ENCODE results near the gene DCAF15.

DCAF15 gene

DNA sequence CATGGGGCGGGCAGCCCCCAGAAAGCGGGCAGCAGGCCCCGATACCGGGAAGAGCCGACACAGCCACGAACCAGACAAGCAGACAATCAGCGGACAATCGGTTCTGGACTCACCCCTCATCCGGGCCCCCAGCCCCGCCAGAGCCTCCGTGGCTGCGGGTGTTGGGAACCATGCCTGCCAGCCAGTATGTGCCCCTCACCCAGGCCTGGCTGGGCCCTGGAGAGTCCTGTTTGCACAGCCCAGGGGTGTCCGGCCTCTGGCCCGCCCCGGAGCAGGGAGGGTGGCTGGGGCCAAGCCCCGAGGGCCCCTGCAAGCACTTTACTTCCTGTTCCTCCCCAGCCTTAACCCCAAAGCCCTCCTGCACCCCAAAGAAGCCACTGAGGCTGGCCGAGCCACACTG, 21.9 kb upstream of the DCAF15 start:
- Histone ChIP-seq H3K27me3 (ENCODE audit: control insufficient read depth, insufficient read depth, low read length) (no peaks in the 10 kb centered on the region), H3K9ac (ENCODE audit: low read length) (no peak overlapping the region), H3K4me1 (ENCODE audit: control insufficient read depth, insufficient read depth, low read length) (peaks cover 4% of the 10 kb centered on the region), H3K36me3 (ENCODE audit: control insufficient read depth, insufficient read depth, low read length) (peaks cover 36% of the 10 kb centered on the region), H3K27ac (ENCODE audit: low read depth, low read length) (no peak overlapping the region), H3K9me3 (ENCODE audit: control insufficient read depth, insufficient read depth, low read depth, low read length) (no peaks in the 10 kb centered on the region), H3K4me3 (ENCODE audit: low read depth, low read length) (no peak overlapping the region)

DNA sequence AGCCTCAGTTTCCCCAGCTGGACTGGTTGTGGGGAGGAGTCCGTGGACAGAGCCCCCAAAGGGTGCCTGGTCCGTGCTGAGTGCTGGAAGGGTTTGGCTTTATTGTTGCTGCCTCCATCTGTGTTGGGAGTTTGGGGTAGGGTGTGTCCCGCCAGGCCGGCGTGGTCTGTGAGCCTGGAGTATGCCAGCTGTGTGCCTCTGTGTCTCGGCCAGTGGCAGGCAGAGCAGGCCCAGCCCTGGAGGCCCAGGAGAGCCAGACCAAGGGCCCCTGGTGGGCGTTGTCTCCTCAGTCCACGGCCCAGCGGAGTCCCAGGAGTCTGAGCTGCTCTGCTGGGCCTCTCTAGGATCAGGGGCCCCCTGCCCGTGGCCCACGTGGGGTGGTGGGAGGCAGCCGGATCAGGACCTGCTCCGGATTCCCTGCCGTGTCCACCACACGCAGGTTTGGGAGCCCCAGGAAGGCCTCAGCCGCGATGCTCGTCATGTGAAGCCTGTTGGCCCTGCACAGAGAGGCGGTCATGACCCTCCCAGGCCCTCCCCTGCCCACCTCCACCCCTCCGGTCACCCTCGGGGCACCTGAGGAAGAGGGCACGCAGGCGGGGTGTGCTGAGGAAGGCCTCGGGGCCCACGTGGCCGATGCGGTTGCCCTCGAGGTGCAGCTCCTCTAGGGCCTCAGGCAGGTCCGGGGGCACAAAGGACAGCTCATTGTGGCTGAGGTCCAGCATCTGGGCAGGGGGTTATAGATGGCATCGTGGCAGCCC, 20.7 kb upstream of the DCAF15 start:
- no peak overlapping the region for H3K27ac ChIP-seq (ENCODE audit: low read depth, low read length)

DNA sequence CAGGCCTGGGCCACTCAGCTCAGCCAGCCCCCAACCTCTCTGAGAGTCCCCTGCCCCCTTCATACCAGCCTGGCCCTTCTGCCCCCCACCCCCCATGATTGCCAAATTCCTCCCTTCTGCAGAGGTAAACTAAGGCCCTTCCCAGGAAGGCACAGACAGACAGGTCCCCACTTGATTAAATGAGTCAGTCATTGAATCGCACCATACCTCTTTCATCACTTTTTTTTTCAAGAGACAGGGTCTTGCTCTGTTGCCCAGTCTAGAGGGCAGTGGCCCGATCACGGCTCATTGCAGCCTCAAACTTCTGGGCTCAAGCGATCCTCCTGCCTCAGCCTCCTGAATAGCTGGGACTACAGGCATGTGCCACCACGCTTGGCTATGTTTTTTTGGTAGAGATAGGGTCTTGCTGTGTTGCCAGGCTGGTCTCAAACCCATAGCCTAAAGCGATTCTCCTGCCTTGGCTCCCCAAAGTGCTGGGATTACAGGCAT, 20.1 kb upstream of the DCAF15 start:
- Histone ChIP-seq H3K27ac (ENCODE audit: low read depth, low read length) (no peak overlapping the region), H3K9me3 (ENCODE audit: control insufficient read depth, insufficient read depth, low read depth, low read length) (no peaks in the 10 kb centered on the region), H3K36me3 (ENCODE audit: control insufficient read depth, insufficient read depth, low read length) (peaks cover 22% of the 10 kb centered on the region), H3K27me3 (ENCODE audit: control insufficient read depth, insufficient read depth, low read length) (no peaks in the 10 kb centered on the region), H3K9ac (ENCODE audit: low read length) (no peak overlapping the region), H3K4me3 (ENCODE audit: low read depth, low read length) (no peak overlapping the region), H3K4me1 (ENCODE audit: control insufficient read depth, insufficient read depth, low read length) (peaks cover 14% of the 10 kb centered on the region)

More for the DNA sequence above, 20.7 kb upstream of the DCAF15 start:
- H3K4me3 ChIP-seq (ENCODE audit: low read depth, low read length): no peak overlapping the region
- H3K36me3 ChIP-seq (ENCODE audit: control insufficient read depth, insufficient read depth, low read length): peaks cover 29% of the 10 kb centered on the region
- H3K9me3 ChIP-seq (ENCODE audit: control insufficient read depth, insufficient read depth, low read depth, low read length): no peaks in the 10 kb centered on the region
- no peaks in the 10 kb centered on the region for H3K27me3 ChIP-seq (ENCODE audit: control insufficient read depth, insufficient read depth, low read length)
- H3K4me1 ChIP-seq (ENCODE audit: control insufficient read depth, insufficient read depth, low read length): peaks cover 14% of the 10 kb centered on the region
- H3K9ac ChIP-seq (ENCODE audit: low read length): no peak overlapping the region

DNA sequence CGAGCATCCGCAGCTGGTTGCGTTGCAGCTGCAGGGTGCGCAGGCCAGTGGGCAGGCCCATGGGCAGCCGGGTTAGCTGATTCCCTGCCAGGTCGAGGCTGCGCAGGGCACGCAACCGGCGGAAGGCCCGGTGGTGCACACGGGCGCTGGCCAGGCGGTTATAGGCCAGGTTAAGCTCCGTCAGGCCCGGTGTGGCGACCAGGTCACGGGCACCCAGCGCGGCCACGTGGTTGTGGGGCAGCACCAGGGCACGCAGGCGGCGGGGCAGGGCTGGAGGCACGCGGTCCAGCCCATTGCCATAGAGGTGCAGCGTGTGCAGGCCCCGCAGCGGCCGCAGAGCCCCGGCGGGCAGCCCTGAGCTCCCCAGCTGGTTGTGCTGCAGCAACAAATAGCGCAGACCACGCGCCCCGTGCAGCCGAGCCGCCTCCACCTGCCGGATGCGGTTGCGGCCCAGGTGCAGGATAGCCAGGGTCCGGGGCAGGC, 19.4 kb upstream of the DCAF15 start:
- Histone ChIP-seq H3K36me3 (ENCODE audit: control insufficient read depth, insufficient read depth, low read length) (peaks cover 18% of the 10 kb centered on the region), H3K27me3 (ENCODE audit: control insufficient read depth, insufficient read depth, low read length) (peaks cover 3% of the 10 kb centered on the region; the same call in 1 of the 2 replicates), H3K9ac (ENCODE audit: low read length) (no peak overlapping the region), H3K27ac (ENCODE audit: low read depth, low read length) (no peak overlapping the region), H3K4me3 (ENCODE audit: low read depth, low read length) (no peak overlapping the region), H3K4me1 (ENCODE audit: control insufficient read depth, insufficient read depth, low read length) (peaks cover 19% of the 10 kb centered on the region), H3K9me3 (ENCODE audit: control insufficient read depth, insufficient read depth, low read depth, low read length) (no peaks in the 10 kb centered on the region)

DNA sequence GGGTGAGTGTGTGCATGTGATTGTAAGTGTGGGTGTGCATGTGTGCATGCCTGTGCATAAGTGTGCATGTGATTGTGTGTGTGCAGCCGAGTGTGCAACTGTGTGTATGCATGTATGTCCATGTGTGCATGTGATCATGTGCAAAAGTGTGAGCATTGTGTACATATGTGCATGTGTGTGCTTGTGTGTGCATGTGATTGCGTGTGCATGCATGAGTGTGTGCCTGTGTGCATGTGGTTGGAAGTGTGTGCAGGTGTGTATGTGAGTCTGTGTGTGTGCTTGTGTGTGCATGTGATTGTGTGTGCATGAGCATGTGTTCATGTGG, 17.6 kb upstream of the DCAF15 start:
- peaks cover 3% of the 10 kb centered on the region; the same call in 1 of the 2 replicates for H3K27me3 ChIP-seq (ENCODE audit: control insufficient read depth, insufficient read depth, low read length)
- peaks cover 9% of the 10 kb centered on the region for H3K36me3 ChIP-seq (ENCODE audit: control insufficient read depth, insufficient read depth, low read length)
- no peak overlapping the region for H3K4me3 ChIP-seq (ENCODE audit: low read depth, low read length)

DNA sequence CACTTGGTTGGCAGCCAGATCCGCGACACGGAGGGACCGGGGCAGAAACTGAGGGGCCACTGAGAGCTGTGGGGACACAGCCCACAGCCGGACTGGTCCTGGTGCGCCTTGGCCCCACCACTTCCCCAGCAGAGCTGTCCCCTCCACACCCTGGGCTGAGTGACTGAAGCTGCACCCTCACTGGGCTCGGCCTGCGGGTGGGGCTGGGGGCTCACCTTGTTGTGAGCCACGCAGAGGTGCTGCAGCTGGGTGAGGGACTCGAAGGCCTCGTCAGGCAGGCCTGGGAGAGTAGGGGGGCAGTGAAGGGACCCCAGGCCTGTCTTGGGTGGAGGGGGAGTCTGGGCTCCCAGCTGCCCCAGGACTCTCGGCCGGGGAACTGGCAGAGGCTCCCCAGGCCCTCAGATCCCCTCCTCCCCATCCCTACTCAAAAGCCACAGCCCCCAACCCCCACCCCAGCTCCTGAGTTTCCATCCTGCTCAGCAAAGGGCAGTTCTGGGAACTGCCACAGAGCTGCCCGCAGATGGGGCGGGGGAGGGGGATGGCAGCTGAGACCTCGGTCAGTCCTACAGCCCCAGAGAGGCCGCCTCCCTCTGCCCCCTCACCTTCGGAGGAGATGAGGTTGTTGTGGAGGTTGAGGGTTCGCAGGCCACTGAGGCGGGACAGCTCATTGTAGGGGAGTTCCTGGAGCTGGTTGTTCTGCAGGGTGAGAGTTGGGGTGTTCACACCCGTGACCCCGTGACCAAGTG, 16.4 kb upstream of the DCAF15 start:
- Histone ChIP-seq H3K27ac (ENCODE audit: low read depth, low read length) (no peak overlapping the region), H3K4me3 (ENCODE audit: low read depth, low read length) (no peak overlapping the region), H3K9me3 (ENCODE audit: control insufficient read depth, insufficient read depth, low read depth, low read length) (no peaks in the 10 kb centered on the region), H3K9ac (ENCODE audit: low read length) (no peak overlapping the region), H3K36me3 (ENCODE audit: control insufficient read depth, insufficient read depth, low read length) (peaks cover 5% of the 10 kb centered on the region; the same call in 1 of the 2 replicates), H3K27me3 (ENCODE audit: control insufficient read depth, insufficient read depth, low read length) (peaks cover 3% of the 10 kb centered on the region; the same call in 1 of the 2 replicates), H3K4me1 (ENCODE audit: control insufficient read depth, insufficient read depth, low read length) (peaks cover 19% of the 10 kb centered on the region)

More for the DNA sequence above, 17.6 kb upstream of the DCAF15 start:
- Histone ChIP-seq H3K9me3 (ENCODE audit: control insufficient read depth, insufficient read depth, low read depth, low read length) (no peaks in the 10 kb centered on the region), H3K4me1 (ENCODE audit: control insufficient read depth, insufficient read depth, low read length) (peaks cover 19% of the 10 kb centered on the region), H3K27ac (ENCODE audit: low read depth, low read length) (no peak overlapping the region), H3K9ac (ENCODE audit: low read length) (no peak overlapping the region)

DNA sequence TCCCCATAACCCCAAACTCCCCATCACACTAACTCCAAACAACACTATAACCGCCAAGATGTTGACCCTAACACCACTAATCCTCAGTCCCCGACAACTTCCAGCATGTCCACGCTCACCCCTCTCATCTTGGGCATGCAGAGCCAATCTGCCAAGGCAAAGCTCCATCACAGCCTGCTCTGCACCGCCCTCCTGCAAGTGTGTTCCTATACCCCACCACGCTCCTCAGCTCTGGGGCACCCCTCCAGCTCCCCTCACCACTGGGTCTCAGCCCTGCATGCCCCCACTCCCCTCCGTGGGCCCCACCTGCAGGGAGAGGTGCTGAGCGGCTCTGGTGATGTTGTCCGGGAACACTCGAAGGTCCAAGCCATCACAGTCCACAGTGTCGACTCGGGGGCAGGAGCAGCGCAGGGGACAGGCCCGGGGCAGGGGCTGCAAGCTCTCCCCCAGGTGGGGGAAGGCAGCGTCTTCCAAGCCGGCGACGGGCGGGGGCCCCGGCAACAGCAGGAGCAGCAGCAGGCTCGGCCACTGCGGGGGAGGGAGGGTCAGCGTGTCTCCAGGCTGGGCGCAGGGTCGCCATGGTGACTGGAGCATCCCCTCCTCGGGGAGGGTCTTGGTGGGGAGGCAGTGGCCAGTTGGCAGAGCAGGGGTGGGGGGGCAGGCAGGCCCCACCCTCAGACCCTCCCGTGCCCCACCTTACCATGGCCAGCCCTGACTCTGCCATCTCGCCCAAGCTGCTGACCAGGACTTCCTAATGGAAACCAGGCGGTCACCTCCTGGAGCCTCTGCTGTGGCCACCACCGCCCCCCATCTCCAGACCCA, 14.6 kb upstream of the DCAF15 start:
- H3K4me1 ChIP-seq (ENCODE audit: control insufficient read depth, insufficient read depth, low read length): peaks cover 19% of the 10 kb centered on the region
- H3K27ac ChIP-seq (ENCODE audit: low read depth, low read length): no peak overlapping the region
- H3K9me3 ChIP-seq (ENCODE audit: control insufficient read depth, insufficient read depth, low read depth, low read length): peaks cover 3% of the 10 kb centered on the region; the same call in 1 of the 2 replicates
- no peak overlapping the region for H3K9ac ChIP-seq (ENCODE audit: low read length)
- peaks cover 3% of the 10 kb centered on the region; the same call in 1 of the 2 replicates for H3K27me3 ChIP-seq (ENCODE audit: control insufficient read depth, insufficient read depth, low read length)
- no peaks in the 10 kb centered on the region for H3K36me3 ChIP-seq (ENCODE audit: control insufficient read depth, insufficient read depth, low read length)
- peak overlapping the region; percentile 14; the same call in 1 of the 2 replicates for H3K4me3 ChIP-seq (ENCODE audit: low read depth, low read length)

DNA sequence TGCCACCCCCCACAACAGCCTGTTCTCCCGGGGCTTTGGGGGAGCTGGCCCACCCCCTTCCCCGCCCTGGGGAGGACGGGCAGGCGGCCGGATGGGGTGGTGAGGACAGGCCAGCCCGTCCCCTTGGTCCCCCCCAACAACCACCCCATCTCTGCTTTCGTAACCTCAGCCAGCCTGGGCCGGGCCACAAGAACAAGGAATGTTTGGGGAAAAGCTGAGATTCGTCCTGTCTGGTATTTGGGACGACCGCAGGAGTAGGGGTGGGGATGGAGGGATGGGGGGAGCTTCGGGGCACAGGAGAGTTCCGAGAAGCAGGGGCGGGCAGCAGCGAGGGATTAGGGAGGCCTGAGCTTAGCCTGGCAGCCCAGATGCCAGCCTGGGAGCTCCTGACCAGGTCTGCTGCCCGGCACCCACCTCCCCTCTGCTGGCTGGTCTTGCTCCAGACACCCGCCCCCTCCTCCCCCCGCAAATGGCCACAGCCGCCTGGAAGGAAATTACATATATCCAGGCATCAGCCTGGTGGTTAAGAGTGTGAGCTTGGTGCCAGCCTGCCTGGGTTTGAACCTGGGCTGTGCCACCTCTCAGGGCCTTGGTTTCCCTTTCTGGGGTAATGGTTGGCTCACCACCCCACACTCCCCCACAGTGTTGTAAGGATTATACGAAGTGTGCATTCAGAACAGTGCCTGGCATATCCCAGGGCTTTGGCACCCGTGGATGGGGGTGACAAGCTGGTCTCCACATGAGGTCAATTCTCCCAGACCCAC, 13.8 kb upstream of the DCAF15 start, which contains the start of gene PODNL1:
TSS of gene PODNL1 (minus strand) at position 117 of the 764 bp plus-strand sequence. CDS start 236 bp downstream, outside the sequence.
- H3K9me3 ChIP-seq (ENCODE audit: control insufficient read depth, insufficient read depth, low read depth, low read length): peaks cover 3% of the 10 kb centered on the region; the same call in 1 of the 2 replicates
- H3K9ac ChIP-seq (ENCODE audit: low read length): no peak within 1 kb of the TSS
- H3K27ac ChIP-seq (ENCODE audit: low read depth, low read length): no peak within 1 kb of the TSS
- peak within 1 kb of the TSS; percentile 14; the same call in 1 of the 2 replicates for H3K4me3 ChIP-seq (ENCODE audit: low read depth, low read length)
- H3K4me1 ChIP-seq (ENCODE audit: control insufficient read depth, insufficient read depth, low read length): peaks cover 19% of the 10 kb centered on the region
- no peaks in the 10 kb centered on the region for H3K36me3 ChIP-seq (ENCODE audit: control insufficient read depth, insufficient read depth, low read length)
- peaks cover 3% of the 10 kb centered on the region; the same call in 1 of the 2 replicates for H3K27me3 ChIP-seq (ENCODE audit: control insufficient read depth, insufficient read depth, low read length)

DNA sequence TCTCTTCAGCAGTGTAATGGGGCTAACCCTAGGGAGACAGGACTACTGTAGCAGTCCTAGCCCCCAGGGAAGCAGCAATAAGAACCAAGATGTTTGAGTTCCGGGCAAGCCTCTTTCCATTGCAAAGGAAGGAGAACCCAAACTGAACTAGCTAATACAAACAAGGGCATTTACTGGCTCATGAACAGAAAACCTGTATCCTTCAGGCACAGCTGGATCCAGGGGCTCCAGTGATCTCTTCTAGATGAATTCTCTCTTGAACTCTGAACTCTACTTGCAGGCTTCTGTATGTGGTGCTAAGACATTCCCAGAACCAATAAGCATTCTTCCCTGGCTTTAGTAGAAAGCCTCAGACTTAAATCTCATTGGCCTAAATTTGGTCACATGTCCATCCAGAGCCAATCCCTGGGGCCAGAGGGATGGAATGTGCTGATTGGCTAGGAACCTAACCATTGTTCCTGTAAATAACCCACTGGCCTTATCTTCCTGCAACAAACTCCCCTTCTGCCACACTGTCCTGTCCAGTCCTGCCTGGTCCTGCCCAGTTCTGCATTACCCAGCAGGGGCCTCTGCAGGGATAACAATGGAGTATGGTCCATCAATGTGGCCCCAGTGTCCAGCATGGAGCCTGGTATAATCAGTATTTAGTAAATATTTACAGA, 10.2 kb upstream of the DCAF15 start:
- Histone ChIP-seq H3K36me3 (ENCODE audit: control insufficient read depth, insufficient read depth, low read length) (no peaks in the 10 kb centered on the region), H3K4me3 (ENCODE audit: low read depth, low read length) (no peak overlapping the region), H3K4me1 (ENCODE audit: control insufficient read depth, insufficient read depth, low read length) (peaks cover 5% of the 10 kb centered on the region), H3K27me3 (ENCODE audit: control insufficient read depth, insufficient read depth, low read length) (peaks cover 3% of the 10 kb centered on the region; the same call in 1 of the 2 replicates), H3K9me3 (ENCODE audit: control insufficient read depth, insufficient read depth, low read depth, low read length) (peaks cover 3% of the 10 kb centered on the region; the same call in 1 of the 2 replicates), H3K9ac (ENCODE audit: low read length) (no peak overlapping the region), H3K27ac (ENCODE audit: low read depth, low read length) (no peak overlapping the region)
